ENCODE data around the gene FAAP100. TPM values are rescaled to one million over a fixed set of nuclear protein-coding genes. Genes with fewer than 3 reads are reported as not detected.

The FAAP100 gene
- polyA plus RNA-seq, 1 donor (not counting 4 experiments of a cell fraction or from before 2014, with no cell fraction given), result 3.8 TPM

GRCh38 chr17:81514489-81514738 lies 37.7 kb downstream of the FAAP100 start:
- DNase-seq (ENCODE audit: low read depth, low spot score), result no peak
- TF ChIP-seq CTCF (optimal IDR thresholded peaks at IDR 0.05 in 1 of 3, IDR thresholded peaks at IDR 0.05 in 1 of 3, conservative IDR thresholded peaks at IDR 0.05 in 1 of 3; ENCODE audit: extremely low read depth in 1 of 3, insufficient read depth in 2 of 3, low read length in 3 of 3) (no peak), EZH2 (IDR thresholded peaks at IDR 0.05; ENCODE audit: low read length) (no peak)
- Histone ChIP-seq H4K20me1 (ENCODE audit: control insufficient read depth, extremely low read depth, insufficient read depth, low read length) (peaks cover 28% of the 10 kb centered on the region), H3K27me3 (ENCODE audit: control insufficient read depth, extremely low read depth, insufficient read depth, low read length) (no peaks in the 10 kb centered on the region), H3K4me1 (ENCODE audit: control insufficient read depth, extremely low read depth, insufficient read depth, low read length) (peaks cover 15% of the 10 kb centered on the region), H3K36me3 (ENCODE audit: control insufficient read depth in 2 of 2, extremely low read depth in 1 of 2, insufficient read depth in 2 of 2, low read length in 2 of 2) (peaks cover 20 to 27% of the 10 kb centered on the region in 2 experiments), H2AFZ (ENCODE audit: control insufficient read depth, low read length) (no peak overlapping the region), H3K4me3 (ENCODE audit: control insufficient read depth in 2 of 3, extremely low read depth in 1 of 3, insufficient read depth in 2 of 3, low read depth in 1 of 3, low read length in 3 of 3) (peak overlapping the region; percentile 25 to 59 (median 51)), H3K9me1 (ENCODE audit: control insufficient read depth, extremely low read depth, insufficient read depth, low read length) (no peaks in the 10 kb centered on the region), H3K27ac (ENCODE audit: control insufficient read depth, insufficient read depth, low read length) (peak overlapping the region; percentile 73), H3K4me2 (ENCODE audit: control insufficient read depth, extremely low read depth, insufficient read depth, low read depth, low read length) (peak overlapping the region; percentile 51), H3K9ac (ENCODE audit: control insufficient read depth, extremely low read depth, insufficient read depth, low read length) (peak overlapping the region; percentile 67), H3K9me3 (ENCODE audit: control insufficient read depth, low read depth, low read length) (peaks cover 2% of the 10 kb centered on the region), H3K79me2 (ENCODE audit: control insufficient read depth, insufficient read depth, low read length) (peaks cover 26% of the 10 kb centered on the region)
- no peak for FAIRE-seq
- dilution Hi-C loops (cut with MboI; ENCODE audit: extremely low pct_ligation_motif_present, low sequenced_read_pairs), result no loop called here

GRCh38 chr17:81513753-81514488 lies 38.2 kb downstream of the FAAP100 start:
- H3K36me3 ChIP-seq (ENCODE audit: control insufficient read depth in 2 of 2, extremely low read depth in 1 of 2, insufficient read depth in 2 of 2, low read length in 2 of 2), result peaks cover 20 to 29% of the 10 kb centered on the region in 2 experiments
- H3K9me1 ChIP-seq (ENCODE audit: control insufficient read depth, extremely low read depth, insufficient read depth, low read length), result no peaks in the 10 kb centered on the region
- no peak for TF ChIP-seq CTCF (optimal IDR thresholded peaks at IDR 0.05 in 1 of 3, IDR thresholded peaks at IDR 0.05 in 1 of 3, conservative IDR thresholded peaks at IDR 0.05 in 1 of 3; ENCODE audit: extremely low read depth in 1 of 3, insufficient read depth in 2 of 3, low read length in 3 of 3)
- no peak for TF ChIP-seq EZH2 (IDR thresholded peaks at IDR 0.05; ENCODE audit: low read length)
- H3K9ac ChIP-seq (ENCODE audit: control insufficient read depth, extremely low read depth, insufficient read depth, low read length), result peak overlapping the region; percentile 67
- H3K27ac ChIP-seq (ENCODE audit: control insufficient read depth, insufficient read depth, low read length), result peak overlapping the region; percentile 73
- DNase-seq (ENCODE audit: low read depth, low spot score) (no peak), FAIRE-seq (no peak)
- H4K20me1 ChIP-seq (ENCODE audit: control insufficient read depth, extremely low read depth, insufficient read depth, low read length), result peaks cover 31% of the 10 kb centered on the region
- H3K27me3 ChIP-seq (ENCODE audit: control insufficient read depth, extremely low read depth, insufficient read depth, low read length), result no peaks in the 10 kb centered on the region
- peaks cover 26% of the 10 kb centered on the region for H3K79me2 ChIP-seq (ENCODE audit: control insufficient read depth, insufficient read depth, low read length)
- H3K4me3 ChIP-seq (ENCODE audit: control insufficient read depth in 2 of 3, extremely low read depth in 1 of 3, insufficient read depth in 2 of 3, low read depth in 1 of 3, low read length in 3 of 3), result peak overlapping the region; percentile 25 to 61 (median 51)
- H2AFZ ChIP-seq (ENCODE audit: control insufficient read depth, low read length), result no peak overlapping the region
- dilution Hi-C loops (cut with MboI; ENCODE audit: extremely low pct_ligation_motif_present, low sequenced_read_pairs), result no loop called here
- peaks cover 13% of the 10 kb centered on the region for H3K4me1 ChIP-seq (ENCODE audit: control insufficient read depth, extremely low read depth, insufficient read depth, low read length)
- H3K4me2 ChIP-seq (ENCODE audit: control insufficient read depth, extremely low read depth, insufficient read depth, low read depth, low read length), result peak overlapping the region; percentile 51
- H3K9me3 ChIP-seq (ENCODE audit: control insufficient read depth, low read depth, low read length), result peaks cover 2% of the 10 kb centered on the region
